ENCODE results near the gene NKX6-1.
A peak's percentile ranks its signal among the peaks of the same experiment; 100 is the strongest.

The NKX6-1 gene

DNA sequence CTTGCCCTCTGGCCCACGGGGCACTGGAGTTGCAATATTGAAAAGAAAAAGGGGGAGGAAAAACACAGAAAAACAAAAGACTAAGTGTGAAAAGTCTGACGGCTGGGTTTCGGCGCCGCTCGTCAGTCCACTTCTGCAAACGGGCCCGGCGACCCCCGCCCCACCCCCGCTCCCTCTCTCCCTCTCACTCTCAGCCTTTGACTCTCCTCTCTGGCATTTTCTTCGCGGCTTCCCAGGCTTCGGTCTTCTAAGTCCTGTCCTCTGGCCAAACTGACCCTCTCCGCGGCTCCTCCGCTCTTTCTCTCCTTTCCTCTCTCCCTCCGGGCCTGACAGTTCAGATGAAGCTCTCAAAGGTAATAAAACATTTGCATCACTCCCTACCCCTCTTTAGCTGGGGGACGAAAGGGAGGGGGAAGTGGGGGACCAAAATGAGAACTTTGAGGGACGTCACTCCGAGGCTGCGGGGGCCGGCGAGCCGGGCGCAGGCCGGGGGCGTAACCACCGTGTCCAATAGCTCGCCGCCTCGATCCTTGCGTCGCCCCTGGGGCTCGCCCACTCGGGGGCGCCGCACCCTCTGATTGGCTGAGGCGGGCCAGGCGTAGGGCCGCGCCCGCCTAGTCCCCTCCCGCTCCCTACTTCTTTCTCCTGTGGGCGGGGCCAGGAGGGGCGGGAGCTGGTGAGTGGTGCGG, at the start of gene NKX6-1:
TSS of gene NKX6-1 (minus strand) at position 358 of the 689 bp plus-strand sequence. CDS start 1,064 bp downstream, outside the sequence.
- H3K4me3 ChIP-seq (ENCODE audit: low read depth, low read length): peak within 1 kb of the TSS; percentile 31

GRCh38 chr4:84547211-84547610, 48.1 kb upstream of the NKX6-1 start:
- H3K4me3 ChIP-seq (ENCODE audit: low read depth, low read length): no peak overlapping the region

DNA sequence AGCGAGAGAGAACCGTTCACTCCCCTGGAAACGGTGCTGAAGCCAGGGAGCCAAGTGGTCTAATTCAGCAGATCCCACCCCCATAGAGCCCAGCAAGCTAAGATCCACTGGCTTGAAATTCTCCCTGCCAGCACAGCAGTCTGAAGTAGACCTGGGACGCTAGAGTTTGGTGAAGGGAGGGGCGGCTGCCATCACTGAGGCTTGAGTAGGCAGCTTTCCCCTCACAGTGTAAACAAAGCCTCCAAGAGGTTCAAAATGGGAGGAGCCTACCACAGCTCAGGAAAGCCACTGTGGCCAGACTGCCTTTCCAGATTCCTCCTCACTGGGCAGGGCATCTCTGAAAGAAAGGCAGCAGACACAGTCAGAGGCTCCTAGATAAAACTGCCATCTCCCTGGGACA, 46.0 kb upstream of the NKX6-1 start:
- H3K4me3 ChIP-seq (ENCODE audit: low read depth, low read length): no peak overlapping the region

DNA sequence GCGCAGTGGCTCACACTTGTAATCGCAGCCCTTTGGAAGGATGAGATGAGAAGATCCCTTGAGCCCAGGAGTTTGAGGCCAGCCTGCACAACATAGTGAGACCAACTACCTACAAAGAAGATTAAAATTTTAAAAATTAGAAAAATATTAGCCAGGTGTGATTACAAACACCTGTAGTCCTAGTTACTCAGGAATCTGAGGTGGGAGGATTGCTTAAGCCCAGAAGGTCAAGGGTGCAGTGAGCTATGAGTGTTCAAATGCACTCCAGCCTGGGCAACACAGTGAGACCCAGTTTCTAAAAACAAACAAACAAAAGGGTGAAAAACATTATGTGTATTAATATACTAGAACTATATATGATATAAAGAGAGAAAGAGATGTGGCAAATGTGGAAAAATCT, 36.8 kb upstream of the NKX6-1 start:
- no peak overlapping the region for H3K4me3 ChIP-seq (ENCODE audit: low read depth, low read length)

DNA sequence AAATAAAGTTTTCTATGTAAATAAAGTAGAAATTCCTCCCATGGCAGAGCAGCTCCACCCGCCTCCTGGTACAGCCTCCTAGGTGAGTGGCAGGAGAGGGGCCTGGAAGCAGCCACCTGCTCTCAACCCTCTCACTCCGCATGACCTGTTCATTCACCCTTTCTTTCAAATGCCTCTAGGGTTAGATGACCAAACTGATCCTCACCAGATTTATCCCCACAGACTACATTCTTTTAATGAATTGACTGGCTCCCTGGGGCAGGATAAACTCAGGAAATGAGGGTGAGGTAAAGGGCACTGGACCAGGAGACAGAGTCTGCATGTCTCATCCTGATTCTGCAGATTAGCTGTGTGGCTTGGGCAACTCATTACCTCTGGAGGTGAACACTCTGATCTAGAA, 32.6 kb upstream of the NKX6-1 start:
- H3K4me3 ChIP-seq (ENCODE audit: low read depth, low read length): no peak overlapping the region

GRCh38 chr4:84530871-84531270, 31.8 kb upstream of the NKX6-1 start:
- no peak overlapping the region for H3K4me3 ChIP-seq (ENCODE audit: low read depth, low read length)

DNA sequence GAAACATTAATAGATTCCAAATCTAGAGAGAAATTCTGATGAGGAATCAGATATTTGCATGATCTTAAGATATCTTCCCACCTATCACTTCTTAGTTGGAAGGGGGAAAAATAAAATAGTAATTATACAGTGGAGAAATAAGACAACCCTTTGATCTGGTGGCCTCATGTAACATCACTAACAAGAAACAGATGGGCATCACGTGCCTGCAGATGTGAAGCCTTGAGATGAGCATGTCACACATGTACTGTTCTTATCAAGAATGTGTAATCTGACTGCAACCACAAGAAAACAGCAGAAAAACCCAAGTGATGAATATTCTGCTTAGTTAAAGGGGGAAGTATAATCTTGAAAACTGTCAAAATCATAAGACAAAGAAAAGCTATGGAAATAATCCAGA, 31.4 kb upstream of the NKX6-1 start:
- H3K4me3 ChIP-seq (ENCODE audit: low read depth, low read length): no peak overlapping the region

- no peak overlapping the region for H3K4me3 ChIP-seq (ENCODE audit: low read depth, low read length)
Measured at GRCh38 chr4:84529169-84529751, 30.2 kb upstream of the NKX6-1 start.

DNA sequence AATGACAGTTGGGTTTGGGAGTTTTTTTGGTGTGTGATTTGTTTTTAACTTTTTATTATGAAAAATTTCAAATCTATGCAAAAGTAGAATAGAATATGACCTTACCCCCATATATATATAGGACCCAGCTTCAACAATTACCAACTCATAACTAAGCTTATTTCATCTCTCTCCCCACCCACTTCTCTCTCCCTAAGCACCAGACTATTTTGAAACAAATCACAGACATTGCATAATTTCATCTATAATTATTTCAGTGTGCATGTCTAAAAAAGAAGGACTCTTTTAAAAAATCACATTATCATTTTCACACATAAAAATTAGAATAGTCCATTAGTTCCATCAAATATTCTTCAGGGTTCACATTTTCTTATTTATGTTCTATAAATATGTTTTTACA, 28.3 kb upstream of the NKX6-1 start:
- no peak overlapping the region for H3K4me3 ChIP-seq (ENCODE audit: low read depth, low read length)

DNA sequence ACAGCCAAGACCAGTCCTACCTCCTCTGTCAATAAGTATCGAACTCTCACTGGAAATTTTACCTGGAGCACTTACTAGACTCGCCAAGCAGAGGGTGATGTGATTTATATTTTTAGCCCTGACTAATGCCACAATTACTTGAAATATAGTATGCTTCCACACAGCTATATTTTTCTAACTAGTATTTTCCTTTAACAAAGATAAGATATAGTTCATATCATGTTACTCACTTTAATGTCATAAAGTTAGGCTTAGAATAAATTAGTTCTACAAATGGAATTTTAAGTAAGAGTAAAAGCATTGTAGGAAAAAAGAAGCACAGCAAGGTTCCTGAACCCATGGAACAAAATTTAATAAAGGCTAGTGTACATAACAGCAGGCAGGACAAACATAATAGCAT, 16.0 kb upstream of the NKX6-1 start:
- H3K4me3 ChIP-seq (ENCODE audit: low read depth, low read length): no peak overlapping the region

DNA sequence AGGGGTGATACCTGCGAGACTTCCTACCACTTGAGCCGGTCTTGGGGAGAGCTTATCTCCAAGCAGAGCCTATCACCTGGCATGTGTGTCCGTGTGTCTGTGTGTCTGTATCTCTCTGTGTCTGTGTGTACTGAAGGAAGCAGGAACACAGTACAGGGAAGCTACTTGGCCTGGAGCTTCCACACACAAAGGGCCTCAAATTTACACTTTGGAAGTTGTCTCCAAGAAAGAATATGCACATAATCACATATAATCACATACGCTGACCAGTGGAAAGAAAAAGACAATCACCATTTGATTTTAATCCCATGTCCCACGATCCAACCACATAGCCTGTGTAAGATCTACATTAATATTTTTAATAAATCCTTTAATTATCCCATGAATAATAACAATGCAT, 13.2 kb upstream of the NKX6-1 start:
- no peak overlapping the region for H3K4me3 ChIP-seq (ENCODE audit: low read depth, low read length)

DNA sequence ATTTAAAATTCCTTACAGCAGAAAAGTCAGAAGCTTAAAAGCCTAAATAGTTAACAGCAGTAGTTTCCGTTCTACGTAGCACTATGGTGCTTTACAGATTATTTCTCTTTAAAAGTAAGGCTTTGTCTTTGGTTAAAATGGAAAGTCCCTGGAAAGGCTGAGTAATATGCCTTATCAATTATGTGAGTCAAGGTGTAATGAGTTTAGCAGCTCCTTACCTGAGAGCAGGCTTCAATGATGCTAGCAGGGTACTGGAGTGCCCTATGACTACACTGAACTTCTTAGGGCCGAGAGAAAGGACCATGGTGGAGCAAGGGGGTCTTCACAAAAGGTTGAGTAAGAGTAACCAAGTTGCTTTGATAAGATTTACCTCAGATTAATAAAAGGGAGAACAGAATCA, 12.6 kb upstream of the NKX6-1 start:
- no peak overlapping the region for H3K4me3 ChIP-seq (ENCODE audit: low read depth, low read length)

- H3K4me3 ChIP-seq (ENCODE audit: low read depth, low read length): no peak overlapping the region
Measured at GRCh38 chr4:84507941-84508340, 8.8 kb upstream of the NKX6-1 start.

DNA sequence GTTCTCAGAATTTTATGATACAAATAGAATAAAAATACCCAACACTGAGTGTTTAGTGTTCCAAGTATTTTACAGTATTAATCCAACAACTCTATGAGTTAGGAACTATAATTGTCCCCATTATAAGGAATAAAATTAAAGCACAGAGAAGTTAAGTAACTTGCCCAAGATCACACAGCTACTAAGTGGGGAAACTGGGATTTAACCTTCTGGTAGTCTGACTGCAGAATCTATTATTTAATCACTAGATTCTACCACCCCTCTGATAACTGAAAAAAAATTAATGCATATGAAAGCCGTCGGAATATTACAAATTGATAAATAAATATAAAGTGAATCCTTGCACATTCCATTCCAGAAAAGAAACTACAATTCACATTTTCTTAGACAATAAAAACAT, 5.7 kb upstream of the NKX6-1 start:
- H3K4me3 ChIP-seq (ENCODE audit: low read depth, low read length): no peak overlapping the region

- no peak overlapping the region for H3K4me3 ChIP-seq (ENCODE audit: low read depth, low read length)
Measured at GRCh38 chr4:84503495-84504437, 4.7 kb upstream of the NKX6-1 start.

- no peak overlapping the region for H3K4me3 ChIP-seq (ENCODE audit: low read depth, low read length)
Measured at GRCh38 chr4:84502955-84503373, 3.9 kb upstream of the NKX6-1 start.

DNA sequence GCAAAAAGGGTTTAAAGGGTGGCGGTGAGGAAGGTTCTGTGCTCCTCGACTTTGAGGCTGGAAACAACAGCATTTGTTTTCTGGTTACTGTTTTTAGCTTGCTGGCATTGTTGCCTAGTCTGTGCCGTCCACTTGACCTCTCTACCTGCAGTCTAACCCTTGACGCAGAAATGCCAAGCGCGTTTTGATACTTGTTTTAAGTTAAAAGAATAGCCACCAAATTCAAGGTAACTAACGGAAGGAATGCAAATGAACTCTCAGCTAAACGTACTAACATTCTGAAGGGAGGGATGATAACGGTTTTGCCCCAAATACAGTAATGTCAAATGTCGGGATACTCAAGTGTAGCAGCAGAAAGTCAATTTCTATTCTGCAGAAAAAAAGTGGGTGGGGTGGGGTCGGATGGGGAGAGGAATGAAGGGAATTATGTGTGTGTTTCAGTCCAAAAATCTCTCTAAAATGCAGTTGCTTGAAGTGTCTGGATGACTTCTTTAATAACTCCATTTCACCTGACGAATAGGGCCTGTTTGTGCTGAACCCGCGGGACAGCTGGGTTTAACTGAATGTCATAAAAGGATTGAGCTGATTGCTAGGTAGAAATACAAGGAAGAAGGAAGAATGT, 3.4 kb upstream of the NKX6-1 start:
- no peak overlapping the region for H3K4me3 ChIP-seq (ENCODE audit: low read depth, low read length)

GRCh38 chr4:84501721-84502267, 2.7 kb upstream of the NKX6-1 start:
- H3K4me3 ChIP-seq (ENCODE audit: low read depth, low read length): no peak overlapping the region

GRCh38 chr4:84501202-84501503, 2.1 kb upstream of the NKX6-1 start:
- H3K4me3 ChIP-seq (ENCODE audit: low read depth, low read length): no peak overlapping the region

DNA sequence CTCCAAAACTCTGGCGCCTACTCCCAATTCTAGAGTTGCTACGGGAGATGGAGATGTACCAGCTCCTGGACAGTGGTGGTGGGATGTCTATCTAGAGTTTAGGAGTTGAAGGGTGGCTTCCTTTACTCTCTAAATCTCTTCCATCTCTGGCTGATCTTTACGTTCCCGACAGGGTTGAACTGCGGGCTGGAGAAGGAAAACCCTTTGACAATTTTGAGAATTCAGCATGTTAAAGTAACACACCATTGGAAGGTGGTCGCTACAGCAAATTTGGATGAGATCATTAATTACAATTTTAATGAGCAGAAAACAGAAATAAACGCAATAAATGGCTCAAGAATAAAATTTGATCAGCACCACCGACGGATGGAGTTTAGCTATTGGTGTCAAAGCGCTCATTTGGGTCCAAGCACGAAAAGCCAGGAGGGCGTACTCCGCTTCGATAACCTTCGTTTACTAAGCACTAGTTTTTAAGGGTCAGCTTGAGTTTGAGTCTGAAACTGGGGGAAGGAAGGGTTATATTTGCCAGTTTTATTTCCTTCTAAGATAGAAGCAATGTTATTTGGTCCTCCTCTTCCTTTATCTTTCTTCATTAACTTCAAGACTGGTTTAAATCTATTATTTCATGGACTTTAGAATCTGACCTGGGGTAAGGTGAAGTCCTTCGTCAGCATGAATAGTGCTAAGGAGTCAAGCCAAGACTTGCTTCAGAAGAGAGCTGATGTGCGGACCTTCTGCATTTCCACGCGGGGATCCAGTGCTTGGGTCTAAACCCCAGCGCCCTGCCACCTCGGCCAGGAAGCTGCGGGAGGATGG, 1.5 kb upstream of the NKX6-1 start:
- H3K4me3 ChIP-seq (ENCODE audit: low read depth, low read length): no peak overlapping the region
